Fibroblast of the aortic adventitia (primary cell): ENCODE results near the gene KRTAP10-7. TPM values are rescaled to one million over a fixed set of nuclear protein-coding genes. Genes with fewer than 3 reads are reported as not detected.

Source experiments
- DNase-seq: peaks from one replicate; pipeline ENCODE4 v3.0.0-alpha.2; 2010; ENCODE audit warnings: low read depth
- H3K4me3 ChIP-seq: 2 replicates; pipeline ENCODE4 v1.5.1; 2011; ENCODE audit warnings: low read depth, mild to moderate bottlenecking, control low read depth, low read length, moderate library complexity
- total RNA-seq: library from RNA; depleted of rRNA; stranded (reverse); fragments of >200 nt; gene quantifications from 2 replicates; pipeline ENCODE4 v1.2.3, GENCODE V29; 2012; ENCODE audit warnings: low replicate concordance
- TF ChIP-seq, protein P1 (sequence below): IDR thresholded peaks from 2 replicates; pipeline ENCODE4 v1.5.1; 2011; ENCODE audit warnings: mild to moderate bottlenecking, low read length, control low read depth, inconsistent platforms; ENCODE audit not compliant: insufficient read depth

Gene KRTAP10-7
- total RNA-seq, 1 donor = not detected

DNA sequence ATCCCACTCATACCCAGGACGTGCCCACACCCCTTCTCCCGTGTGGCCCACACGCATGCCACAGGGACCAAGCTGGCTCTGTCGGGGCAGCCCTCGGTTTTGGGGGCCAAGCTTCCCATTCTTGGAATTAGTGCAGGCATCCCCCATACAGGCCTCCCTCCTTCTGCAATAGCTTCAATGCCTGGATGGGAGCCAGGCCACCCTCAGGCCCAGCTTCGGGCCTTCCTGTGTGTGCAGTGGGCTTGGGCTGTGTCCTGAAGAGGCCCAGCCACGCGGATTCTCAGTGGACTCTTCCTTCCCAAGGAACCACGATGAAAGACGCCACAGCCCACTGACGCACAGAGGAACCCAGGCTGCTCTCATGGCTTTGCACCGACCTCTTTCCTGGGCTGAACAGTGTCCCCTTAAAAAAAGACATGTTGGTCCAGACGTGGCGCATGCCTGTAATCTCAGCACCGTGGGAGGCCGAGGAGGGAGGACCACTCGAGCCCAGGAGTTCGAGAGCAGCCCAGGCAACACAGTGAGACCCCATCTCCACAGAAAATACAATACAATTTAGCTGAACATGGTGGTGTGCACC, 49.2 kb downstream of the KRTAP10-7 start:
- no peak overlapping the region for H3K4me3 ChIP-seq
- TF ChIP-seq, protein P1, sequence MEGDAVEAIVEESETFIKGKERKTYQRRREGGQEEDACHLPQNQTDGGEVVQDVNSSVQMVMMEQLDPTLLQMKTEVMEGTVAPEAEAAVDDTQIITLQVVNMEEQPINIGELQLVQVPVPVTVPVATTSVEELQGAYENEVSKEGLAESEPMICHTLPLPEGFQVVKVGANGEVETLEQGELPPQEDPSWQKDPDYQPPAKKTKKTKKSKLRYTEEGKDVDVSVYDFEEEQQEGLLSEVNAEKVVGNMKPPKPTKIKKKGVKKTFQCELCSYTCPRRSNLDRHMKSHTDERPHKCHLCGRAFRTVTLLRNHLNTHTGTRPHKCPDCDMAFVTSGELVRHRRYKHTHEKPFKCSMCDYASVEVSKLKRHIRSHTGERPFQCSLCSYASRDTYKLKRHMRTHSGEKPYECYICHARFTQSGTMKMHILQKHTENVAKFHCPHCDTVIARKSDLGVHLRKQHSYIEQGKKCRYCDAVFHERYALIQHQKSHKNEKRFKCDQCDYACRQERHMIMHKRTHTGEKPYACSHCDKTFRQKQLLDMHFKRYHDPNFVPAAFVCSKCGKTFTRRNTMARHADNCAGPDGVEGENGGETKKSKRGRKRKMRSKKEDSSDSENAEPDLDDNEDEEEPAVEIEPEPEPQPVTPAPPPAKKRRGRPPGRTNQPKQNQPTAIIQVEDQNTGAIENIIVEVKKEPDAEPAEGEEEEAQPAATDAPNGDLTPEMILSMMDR = no peak
- DNase-seq = no peak

DNA sequence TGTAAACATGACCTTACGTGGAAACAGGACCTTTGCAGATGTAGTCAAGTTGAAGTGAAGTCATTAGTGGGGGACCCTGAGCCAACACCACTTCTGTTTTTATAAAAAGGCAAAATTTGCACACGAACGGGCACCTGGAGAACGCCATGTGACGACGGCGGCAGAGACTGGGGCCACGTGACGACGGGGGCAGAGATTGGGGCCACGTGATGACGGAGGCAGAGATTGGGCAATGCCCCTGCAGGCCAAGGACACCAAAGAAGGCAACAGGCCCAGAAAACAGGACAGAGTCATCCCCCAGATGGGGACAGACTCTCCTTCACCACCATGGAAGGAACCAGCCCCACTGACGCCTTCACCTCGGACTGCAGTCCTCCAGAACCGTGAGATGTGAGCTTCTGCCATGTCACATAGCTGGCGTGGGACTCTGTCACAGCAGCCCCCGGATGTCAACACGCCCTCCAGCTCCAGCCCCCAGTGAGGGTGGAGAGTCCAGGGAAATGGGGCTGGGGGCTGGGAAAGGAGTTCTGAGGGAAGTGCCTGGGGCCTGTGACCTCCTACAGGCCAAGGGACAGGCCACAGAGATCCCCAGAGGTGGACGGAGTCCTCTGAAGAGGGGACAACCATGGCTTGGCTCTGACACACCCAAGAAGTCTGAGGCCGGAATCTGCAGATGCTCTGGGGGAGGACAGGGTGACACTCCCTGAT, 50.0 kb downstream of the KRTAP10-7 start:
- no peak overlapping the region for H3K4me3 ChIP-seq
- TF ChIP-seq, protein P1 = no peak
- no peak for DNase-seq

DNA sequence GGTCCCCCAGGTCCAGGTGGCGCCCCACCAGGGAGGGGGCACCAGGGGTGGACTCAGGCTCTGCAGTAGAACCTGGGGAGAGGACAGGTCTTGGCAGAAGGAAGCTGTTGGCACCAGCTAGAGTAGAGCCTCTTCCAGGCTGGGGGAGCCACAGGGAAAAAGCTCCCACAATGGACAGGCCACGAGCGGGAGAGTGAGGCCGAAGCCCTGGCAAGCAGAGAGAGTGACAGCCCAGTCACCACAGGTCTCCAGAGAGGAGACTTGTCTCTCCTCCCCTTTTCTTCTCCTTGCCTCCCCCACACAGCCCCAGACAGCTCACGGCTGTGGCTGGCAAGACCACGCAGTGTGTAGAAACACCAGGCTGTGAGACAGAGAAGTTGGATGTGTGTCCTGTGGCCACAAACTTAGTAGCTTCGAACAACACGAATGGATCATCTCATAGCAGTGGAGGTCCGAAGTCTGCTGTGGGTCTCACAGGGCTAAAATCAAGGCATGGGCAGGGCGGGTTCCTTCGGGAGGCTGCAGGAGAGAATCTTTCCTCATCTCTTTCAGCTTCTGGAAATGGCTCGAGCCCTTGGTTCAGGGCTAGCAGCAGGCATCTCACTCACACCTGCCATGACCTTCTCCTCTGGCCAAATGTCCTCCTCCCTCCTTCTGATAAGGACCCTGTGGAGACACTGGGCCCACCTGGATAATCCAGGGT, 50.7 kb downstream of the KRTAP10-7 start:
- no peak for DNase-seq
- TF ChIP-seq, protein P1 = no peak

More for the DNA sequence above, 50.7 kb downstream of the KRTAP10-7 start:
- H3K4me3 ChIP-seq = no peak overlapping the region

Other genes starting within 250 kb of the KRTAP10-7 start
- 0.08 TPM in 1 of 2 replicates, not detected in the other for gene TRPM2, start 247.0 kb upstream of the KRTAP10-7 start, total RNA-seq
- gene LRRC3, start 145.1 kb upstream of the KRTAP10-7 start, total RNA-seq = 0.16 and 0.45 TPM in 2 replicates
- gene KRTAP10-1, start 60.4 kb upstream of the KRTAP10-7 start, total RNA-seq = not detected in 2 replicates
- gene KRTAP10-2, start 49.1 kb upstream of the KRTAP10-7 start, total RNA-seq = not detected in 2 replicates
- not detected in 2 replicates for gene KRTAP10-3, start 41.8 kb upstream of the KRTAP10-7 start, total RNA-seq
- gene KRTAP10-4, start 26.9 kb upstream of the KRTAP10-7 start, total RNA-seq = not detected in 2 replicates
- not detected in 2 replicates for gene KRTAP10-5, start 20.0 kb upstream of the KRTAP10-7 start, total RNA-seq
- gene KRTAP10-6, start 8.1 kb upstream of the KRTAP10-7 start, total RNA-seq = not detected in 2 replicates
- not detected in 2 replicates for gene KRTAP10-8, start 11.5 kb downstream of the KRTAP10-7 start, total RNA-seq
- gene KRTAP10-9, start 26.5 kb downstream of the KRTAP10-7 start, total RNA-seq = not detected in 2 replicates
- gene KRTAP10-10, start 36.8 kb downstream of the KRTAP10-7 start, total RNA-seq = not detected in 2 replicates
- not detected in 2 replicates for gene KRTAP10-11, start 45.8 kb downstream of the KRTAP10-7 start, total RNA-seq
- gene KRTAP12-4, start 54.1 kb downstream of the KRTAP10-7 start, total RNA-seq = not detected in 2 replicates
- gene KRTAP12-3, start 57.3 kb downstream of the KRTAP10-7 start, total RNA-seq = not detected in 2 replicates
- gene KRTAP12-2, start 66.3 kb downstream of the KRTAP10-7 start, total RNA-seq = not detected in 2 replicates
- not detected in 2 replicates for gene KRTAP12-1, start 81.6 kb downstream of the KRTAP10-7 start, total RNA-seq
- gene KRTAP10-12, start 96.6 kb downstream of the KRTAP10-7 start, total RNA-seq = not detected in 2 replicates
- gene TSPEAR, start 111.0 kb downstream of the KRTAP10-7 start, total RNA-seq = 0.08 TPM in 1 of 2 replicates, not detected in the other
- 64.2 and 96.3 TPM in 2 replicates for gene UBE2G2, start 201.2 kb downstream of the KRTAP10-7 start, total RNA-seq
- 43.2 and 130 TPM in 2 replicates for gene SUMO3, start 217.5 kb downstream of the KRTAP10-7 start, total RNA-seq